Activated T-cell treated with anti-CD3 and anti-CD28 coated beads, Interleukin-2, amount 50 U/mL, for 1 hour (primary cell): ENCODE measurements around the gene SLC22A13.
"Not testable (repeated sequence)": the region's sequence is repeated elsewhere in the genome, so short reads cannot be mapped to it uniquely, and the experiment has no call there.

Experiments used
- DNase-seq: peaks from one replicate; pipeline ENCODE4 v3.0.0-alpha.2; 2020

Gene SLC22A13

DNA sequence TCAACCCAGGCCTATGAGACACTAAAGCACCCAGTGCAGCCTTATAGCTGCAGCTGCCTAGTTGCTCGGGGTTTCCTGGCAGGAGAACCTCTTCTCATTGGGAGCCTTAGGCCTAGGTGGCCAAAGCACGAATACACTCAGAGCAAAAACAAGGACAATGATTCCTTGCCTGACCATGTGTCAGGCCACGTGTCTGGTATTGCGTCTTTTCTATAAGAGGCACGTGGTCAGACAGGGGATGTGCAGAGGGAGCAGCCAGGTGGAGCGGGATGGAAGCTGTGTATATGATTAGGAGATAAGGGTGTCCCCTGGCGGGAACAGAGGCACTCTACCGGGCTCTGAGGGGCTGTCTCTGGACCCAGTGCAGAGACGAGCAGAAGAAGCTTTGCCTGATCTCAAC is 42.8 kb downstream of the SLC22A13 start:
- no peak for DNase-seq

GRCh38 chr3:38311476-38311875 is 45.9 kb downstream of the SLC22A13 start:
- DNase-seq: no peak

DNA sequence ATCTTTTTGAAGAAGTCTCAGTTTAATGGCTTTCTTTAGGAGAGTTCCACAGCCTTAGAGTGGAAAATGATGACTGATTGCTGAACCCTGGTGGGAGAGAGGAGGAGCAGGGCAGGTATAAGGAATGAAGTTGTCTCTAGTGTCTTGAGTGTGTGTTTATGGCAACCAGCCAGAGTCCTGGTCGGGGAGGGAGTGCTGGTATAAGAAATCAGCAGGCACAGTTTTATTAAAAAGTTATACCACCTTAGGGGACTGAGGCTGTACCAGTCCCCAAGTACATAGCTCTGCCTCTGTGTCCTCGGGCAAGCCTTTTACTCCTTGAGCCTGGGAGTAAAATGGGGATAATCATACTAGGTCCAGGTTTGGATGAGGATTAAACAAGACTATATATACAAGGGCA is 46.3 kb downstream of the SLC22A13 start:
- no peak for DNase-seq

DNA sequence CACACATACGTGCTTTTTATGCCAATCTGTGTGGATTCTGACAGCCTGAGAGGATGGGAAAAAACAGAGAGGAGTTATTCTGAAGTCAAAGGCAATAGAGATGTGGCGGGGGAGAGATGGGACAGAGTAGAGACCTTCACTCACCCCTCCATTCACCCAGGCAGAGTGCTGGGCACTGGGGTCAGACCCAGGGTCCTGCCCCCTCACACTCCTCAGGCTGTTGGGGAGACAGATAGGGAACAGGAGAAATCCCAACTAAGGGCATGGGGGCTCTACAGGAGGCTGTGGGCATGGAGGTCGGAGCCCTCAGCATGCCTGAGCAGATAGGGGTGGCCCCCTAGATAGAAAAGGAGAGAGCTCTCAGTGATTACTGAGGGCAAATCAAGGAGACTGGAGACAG is 46.7 kb downstream of the SLC22A13 start:
- DNase-seq: no peak

- no peak for DNase-seq
Observed at GRCh38 chr3:38313263-38313662, 47.7 kb downstream of the SLC22A13 start.

GRCh38 chr3:38313695-38314094 is 48.1 kb downstream of the SLC22A13 start:
- no peak for DNase-seq

DNA sequence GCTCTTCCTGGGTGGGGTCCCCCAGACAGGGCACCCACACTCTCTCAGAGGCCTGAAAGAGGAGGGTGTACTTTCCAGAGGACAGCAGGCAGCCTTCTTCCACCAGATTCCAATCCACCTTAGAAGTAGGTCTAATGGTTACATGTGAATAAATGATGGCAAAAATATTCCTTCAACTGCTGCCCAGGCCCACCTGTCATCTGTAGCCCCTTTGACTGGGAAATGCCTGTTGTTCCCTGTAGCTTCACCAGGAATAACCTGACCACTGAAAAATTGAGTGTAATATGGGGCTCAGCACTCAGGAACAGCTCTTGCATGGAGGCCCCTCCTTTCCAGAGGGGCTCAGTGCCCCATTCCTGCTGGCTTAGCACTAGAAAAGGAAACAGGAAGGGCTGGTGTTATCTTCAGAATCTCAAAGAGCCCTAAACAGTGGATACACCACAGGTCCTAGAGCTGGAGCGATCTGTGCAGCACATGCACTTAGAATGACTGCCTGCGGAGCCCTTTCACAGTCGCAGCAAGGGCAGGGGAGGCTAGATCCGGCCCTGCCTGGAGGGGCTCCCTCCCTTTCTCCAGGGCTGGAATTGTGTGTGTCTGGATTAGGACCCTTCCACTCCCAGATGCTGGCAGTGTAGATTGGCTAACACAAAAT is 48.6 kb downstream of the SLC22A13 start:
- no peak for DNase-seq

DNA sequence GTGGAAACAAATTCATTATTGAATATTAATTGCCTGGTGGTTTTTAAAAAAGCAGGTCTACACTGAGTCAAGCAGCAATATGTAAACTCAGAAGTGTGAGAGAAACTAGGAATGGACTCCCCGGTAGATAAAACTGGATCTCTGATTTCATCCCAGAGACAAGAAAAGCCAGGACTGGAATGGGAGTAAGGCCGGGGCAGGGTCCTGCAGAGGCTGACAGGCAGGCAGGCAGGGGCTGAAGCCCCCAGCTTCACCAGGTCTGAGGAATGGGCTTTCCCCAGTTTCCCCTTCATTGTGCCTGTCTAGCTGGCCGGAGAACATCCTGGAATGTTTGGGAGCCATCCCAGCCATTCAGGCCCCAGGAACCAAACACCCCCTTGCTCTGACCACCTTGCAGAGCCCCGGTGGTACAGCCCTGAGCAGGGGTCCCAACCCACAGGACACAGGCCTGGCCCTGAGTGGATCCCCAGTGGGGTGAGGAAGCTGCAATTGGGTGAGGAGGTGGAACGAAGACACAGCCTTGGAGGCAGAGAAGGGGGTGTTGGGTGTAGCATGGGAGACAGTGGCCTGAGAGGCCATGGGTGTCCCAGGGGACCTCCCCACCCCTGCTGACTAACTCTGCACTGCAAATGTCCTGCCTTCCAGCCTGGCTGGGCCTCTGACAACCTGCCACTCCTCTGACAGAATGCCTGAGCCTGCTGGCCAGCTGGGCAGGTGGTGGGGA is 49.3 kb downstream of the SLC22A13 start:
- no peak for DNase-seq

DNA sequence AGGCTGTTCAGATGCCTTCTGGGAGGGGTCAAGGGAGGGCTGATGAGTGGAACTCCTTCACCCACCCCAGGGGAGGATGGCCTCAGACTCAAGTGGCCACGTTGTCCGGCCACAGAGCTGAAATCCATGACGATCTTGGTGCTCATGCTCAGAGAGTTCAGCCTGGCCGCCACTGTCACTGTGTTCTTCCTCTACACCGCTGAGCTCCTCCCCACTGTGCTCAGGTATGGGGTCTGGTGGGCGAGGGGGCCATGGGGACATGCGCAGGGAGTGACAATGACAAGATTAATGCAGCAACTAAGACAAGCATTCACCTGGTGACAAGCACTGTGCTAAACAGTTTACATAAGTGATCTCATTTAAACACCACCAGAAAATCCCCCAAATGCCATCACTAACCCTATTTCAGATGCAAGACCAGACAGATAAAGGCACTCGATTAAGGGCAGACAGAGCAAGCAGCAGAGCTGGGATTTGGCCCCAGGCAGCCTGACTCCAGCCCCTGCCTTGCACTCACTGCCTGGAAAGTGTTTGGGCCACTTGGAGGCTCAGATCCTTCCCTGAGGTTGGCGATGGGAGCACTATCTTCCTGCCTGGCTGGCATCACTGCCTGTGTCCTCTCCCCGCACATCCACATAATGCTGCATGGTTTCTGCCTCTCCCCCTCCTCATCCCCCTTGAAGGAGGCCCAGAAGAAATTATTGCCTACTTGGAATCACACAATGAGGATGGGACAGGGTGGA is 50.0 kb downstream of the SLC22A13 start:
- DNase-seq: no peak

DNA sequence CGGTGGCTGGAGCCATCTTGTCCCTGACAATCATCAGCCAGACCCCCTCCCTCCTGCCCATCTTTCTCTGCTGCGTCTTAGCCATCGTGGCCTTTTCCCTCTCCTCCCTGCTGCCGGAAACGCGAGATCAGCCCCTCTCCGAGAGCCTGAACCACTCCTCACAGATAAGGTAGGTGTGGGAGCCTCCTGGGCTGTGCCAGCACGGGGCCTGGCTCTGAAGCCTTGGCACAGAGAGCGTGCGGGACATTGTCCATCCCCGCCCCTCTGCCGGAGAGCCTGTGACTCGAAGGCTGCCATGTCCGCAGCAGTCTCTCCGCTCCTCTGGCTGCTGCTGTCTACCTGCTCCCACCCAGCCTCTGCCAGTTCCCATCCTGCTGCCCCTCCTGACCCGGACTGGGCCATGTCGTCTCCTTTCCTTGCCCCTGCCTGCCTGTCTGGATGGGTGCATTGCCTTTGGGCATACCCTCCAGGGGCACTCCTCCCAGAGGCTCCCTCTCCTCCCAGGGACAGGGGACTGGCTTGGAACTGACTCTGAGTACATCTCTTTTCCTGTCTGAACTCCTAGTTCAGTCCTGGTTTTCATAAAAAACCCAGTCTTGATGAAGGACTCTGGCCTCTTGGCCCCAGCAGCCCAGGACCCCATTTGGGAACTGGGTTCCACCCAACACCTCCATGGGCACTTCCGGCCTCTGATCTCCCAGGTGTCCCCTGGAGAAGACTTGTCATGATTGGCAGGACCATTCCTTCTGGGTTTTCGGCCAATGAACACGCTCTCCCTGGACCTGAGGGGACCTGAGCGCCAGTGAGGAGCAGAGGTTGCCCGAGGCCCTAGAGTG is 51.0 kb downstream of the SLC22A13 start:
- DNase-seq: no peak

GRCh38 chr3:38317192-38317759 is 51.7 kb downstream of the SLC22A13 start:
- no peak for DNase-seq

DNA sequence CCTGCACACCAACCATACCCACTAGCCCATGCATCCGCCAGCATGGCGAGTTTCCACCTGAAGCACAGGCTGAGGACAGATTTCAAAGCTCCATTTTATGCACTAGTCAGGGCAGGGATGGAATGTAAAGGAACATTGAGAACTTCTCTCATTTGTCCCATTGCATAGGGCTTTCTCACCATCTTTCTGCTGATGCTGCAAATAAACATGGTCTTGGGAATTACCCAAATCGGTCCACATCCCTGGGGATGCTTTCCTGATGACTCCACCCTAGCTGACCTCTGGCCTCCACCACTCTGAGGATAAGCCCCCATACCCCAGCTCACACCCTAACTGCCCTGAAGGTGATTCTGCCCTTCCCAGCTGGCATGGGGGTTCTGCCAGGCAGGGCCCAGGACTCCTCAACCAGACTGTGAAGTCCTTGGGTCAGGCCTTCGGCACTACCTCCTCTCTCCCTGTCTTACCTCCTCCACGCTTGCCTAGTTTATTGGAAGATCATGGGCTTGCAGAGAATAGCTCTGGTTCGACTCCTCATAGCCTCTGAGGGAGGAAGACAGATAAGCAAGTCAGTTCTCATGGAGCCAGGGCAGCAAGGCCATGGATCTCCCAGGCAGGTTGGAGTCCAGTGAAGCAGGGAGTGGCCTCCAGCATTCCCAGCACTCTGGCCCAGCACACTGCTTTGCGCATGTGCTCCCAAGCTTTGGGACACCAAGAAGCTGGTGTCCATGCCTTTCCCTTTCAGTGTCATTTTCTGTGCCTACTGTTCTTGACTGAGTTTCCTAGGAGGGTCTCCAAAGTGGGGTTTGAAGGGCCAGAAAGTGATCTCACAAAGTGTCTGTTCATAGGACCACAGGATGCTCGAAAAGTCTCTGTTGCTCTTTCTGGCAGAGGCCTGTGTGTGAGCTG is 53.4 kb downstream of the SLC22A13 start:
- DNase-seq: no peak

DNA sequence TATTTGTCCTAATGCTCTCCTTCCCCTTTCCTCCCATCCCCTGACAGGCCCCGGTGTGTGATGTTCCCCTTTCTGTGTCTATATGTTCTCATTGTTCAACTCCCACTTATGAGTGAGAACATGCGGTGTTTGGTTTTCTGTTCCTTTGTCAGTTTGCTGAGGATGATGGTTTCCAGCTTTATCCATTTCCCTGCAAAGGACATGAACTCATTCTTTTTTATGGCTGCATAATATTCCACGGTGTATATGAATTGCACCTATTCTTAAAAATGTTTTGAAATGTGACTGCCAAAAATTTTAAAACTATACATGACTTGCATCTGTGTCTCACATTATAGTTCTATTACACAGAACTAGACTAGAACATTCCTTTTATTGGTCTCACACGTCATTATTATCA is 55.0 kb downstream of the SLC22A13 start:
- DNase-seq: not testable (repeated sequence)

GRCh38 chr3:38323060-38323459 is 57.4 kb downstream of the SLC22A13 start:
- no peak for DNase-seq

DNA sequence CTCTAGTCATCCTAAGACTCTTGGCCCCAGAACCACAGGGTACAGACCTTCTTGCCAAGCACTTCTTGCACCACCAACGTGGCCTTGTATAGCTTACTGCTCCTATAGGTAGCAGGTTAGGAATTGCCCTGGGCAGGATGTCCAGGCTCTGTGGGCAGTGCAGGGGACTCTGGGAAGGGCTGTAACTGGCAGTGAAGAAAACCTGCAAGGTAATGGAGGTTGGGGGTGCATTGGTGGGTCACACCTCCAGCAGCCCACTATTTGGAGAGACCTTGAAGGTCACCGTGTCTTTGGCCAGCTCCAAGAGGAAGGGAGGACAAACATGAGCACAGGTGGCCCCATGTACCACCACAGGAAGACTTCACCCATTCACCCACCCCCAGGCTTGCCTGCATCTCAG is 59.6 kb downstream of the SLC22A13 start:
- no peak for DNase-seq

DNA sequence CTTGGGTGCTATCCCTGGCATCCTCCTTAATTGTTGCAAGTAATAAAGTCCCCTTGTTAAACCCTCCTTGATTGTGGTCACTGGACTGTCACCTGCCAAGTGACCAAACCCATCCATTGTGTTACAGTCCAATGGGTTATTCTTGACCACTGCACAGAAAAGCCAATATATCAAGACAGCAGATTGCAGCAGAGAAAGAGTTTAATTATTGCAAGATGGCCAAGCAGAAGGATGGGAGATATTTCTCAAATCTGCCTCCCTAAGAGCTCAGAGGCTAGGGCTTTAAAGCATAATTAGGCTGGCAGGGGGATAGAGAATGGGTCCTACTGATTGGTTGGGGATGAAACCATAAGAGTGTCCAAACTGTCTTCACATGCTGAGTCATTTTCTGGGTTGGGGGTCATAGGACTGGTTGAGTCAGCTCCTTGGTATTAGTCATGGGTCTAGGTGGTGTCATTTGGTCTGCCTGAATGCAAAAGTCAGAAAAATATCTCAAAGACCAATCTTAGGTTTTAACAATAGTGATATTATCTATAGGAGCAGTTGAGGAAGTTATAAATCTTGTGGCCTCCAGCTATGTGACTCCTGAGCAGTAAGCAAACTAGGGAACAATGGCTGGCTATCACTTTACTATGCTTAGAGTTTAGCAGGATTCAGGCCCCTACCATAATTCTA is 61.9 kb downstream of the SLC22A13 start:
- DNase-seq: no peak
